Putamen (tissue), 1 donor: ENCODE measurements around the gene GNB1.
A peak's percentile ranks its signal among the peaks of the same experiment; 100 is the strongest.
"Not testable (repeated sequence)": the region's sequence is repeated elsewhere in the genome, so short reads cannot be mapped to it uniquely, and the experiment has no call there.

Source experiments
- DNase-seq: peaks from one replicate; pipeline ENCODE4 v3.0.0-alpha.2; 2016; ENCODE audit warnings: low spot score

Gene GNB1

DNA sequence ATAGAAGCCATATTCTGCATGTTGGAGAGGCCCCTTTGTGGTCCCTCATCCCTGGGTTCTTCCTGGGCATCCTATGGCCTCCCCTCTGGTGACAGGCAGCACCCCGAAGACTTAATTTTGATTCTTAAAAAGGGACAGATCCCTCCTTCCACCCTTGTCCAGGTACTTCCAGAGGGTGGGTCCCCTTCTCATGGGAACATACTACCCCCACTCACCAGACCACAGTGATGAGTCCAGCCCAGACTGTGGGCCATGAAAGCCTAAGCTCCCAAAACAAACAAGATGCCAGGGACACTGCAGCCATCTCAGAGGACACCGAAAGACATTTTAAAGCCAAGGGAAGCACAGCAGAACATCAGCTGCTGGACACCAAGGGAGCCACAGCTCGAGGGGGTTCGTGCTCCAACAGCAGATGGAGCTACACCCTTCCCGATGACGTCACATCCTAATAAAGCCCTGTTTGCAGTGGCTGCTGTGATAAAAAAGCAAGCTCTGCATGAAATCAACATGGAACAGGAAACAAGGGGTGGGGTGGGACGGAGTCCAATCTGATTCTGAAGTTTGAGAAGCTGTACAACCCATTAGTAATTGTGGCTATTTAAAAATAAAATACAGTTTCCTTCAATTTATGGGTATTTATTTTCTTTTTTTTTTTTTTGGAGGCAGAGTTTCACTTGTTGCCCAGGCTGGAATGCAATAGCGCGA is 32.4 kb downstream of the GNB1 start:
- peak; percentile 70 for DNase-seq

- DNase-seq = no peak
Observed at GRCh38 chr1:1857096-1857703, 33.7 kb downstream of the GNB1 start.

GRCh38 chr1:1856161-1856560 is 34.7 kb downstream of the GNB1 start:
- not testable (repeated sequence) for DNase-seq

GRCh38 chr1:1853593-1854257 is 37.2 kb downstream of the GNB1 start:
- DNase-seq = no peak

GRCh38 chr1:1852619-1853414 is 38.1 kb downstream of the GNB1 start:
- peak; percentile 80 for DNase-seq

- DNase-seq = no peak
Observed at GRCh38 chr1:1847890-1848289, 43.0 kb downstream of the GNB1 start.

DNA sequence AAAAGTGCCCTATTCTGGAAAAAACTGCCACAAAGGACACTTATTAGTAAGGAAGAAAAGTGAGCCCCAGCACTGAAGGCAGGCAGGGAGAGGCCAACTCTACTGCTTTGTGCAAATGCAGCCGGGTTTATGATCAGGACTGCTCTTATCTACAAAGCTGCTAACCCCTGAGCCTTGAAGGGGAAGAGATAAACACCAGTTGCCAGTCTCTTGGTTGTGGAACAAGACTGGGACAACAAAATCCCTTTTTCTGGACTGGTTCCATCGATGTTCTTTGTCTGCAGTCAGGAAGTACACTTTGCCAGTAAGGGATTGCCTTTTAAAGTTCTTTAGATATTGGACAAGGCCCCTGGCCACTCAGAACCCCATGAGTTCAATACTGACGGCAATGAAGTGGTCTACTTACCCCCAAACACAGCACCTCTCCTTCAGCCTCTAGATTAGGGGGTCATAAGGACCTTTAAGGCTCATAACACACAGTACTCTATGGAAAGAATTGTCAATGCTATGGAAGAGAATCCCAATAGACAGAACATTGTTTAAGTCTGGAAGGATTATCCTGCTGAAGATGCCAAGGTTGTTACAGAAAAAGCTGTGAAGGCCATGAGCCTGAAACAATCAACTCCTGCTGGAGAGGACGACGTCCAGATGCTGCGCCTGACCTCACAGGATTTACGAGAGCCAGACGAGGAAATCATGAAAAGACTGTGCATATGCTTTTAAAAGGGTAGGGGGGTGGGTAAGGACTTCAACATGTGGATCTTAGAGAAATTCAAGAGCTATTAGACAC is 43.6 kb downstream of the GNB1 start:
- DNase-seq = no peak

GRCh38 chr1:1846386-1846918 is 44.4 kb downstream of the GNB1 start:
- DNase-seq = no peak

- DNase-seq = no peak
Observed at GRCh38 chr1:1842360-1843146, 48.3 kb downstream of the GNB1 start.

- DNase-seq = no peak
Observed at GRCh38 chr1:1841575-1841995, 49.3 kb downstream of the GNB1 start.

GRCh38 chr1:1839311-1839965 is 51.4 kb downstream of the GNB1 start:
- no peak for DNase-seq

GRCh38 chr1:1836119-1836518 is 54.8 kb downstream of the GNB1 start:
- no peak for DNase-seq

- no peak for DNase-seq
Observed at GRCh38 chr1:1835546-1835945, 55.3 kb downstream of the GNB1 start.

- DNase-seq = no peak
Observed at GRCh38 chr1:1833916-1834325, 57.0 kb downstream of the GNB1 start.

GRCh38 chr1:1833456-1833855 is 57.4 kb downstream of the GNB1 start:
- DNase-seq = no peak

GRCh38 chr1:1832820-1833219 is 58.1 kb downstream of the GNB1 start:
- DNase-seq = no peak

DNA sequence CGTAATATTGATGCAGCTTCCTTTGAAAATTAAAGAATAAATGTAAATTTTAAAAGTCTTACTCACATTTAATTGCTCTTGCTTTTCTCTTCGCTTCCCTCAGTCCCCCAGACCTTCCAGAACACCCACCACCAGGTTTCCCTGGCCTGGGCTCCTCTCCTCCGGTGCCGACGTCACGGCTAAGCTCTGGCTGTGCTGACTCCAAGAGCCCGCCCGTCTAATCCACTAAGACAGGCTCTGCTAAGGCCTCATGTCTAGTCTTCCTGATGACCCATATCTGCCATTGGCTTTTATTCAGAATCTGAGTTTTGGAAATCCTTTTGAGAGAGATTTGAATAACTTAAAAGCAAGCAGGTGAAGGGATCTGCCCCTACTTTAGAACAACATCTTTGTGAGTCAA is 58.7 kb downstream of the GNB1 start:
- no peak for DNase-seq

DNA sequence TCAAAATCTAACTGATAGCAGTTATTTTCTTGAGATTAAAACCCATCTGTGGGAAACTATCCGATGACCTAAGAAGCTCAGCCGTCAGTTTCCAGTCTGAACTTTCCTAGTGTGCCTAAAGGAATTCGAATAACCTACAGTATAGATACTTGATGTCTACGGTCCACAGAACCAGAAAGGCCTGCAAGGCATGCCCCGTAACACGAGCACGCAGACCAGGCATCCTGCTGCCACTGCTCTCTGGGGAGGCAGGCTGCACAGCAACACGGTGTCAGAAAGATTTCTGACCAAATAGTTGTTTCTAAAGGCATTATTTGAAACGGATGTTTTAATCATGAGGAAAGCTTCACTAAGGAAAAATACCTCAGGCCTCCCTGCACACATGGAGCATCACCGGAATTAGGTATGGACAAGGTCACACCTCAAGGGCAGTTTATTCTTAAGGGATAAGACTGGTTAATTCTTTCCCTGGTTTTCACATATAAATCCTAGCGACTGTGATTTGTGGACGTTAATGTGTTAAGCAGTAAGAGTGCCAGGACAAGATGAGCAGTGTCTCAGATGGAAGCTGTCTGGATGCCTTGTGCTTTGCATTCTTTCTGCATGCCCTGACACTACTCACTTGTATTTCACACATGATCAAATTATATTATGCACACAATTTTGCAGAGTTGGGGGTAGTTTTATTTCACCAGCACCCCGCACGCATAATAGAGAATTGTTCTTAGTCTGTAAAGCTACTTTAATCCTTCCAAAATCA is 63.6 kb downstream of the GNB1 start:
- DNase-seq = no peak

DNA sequence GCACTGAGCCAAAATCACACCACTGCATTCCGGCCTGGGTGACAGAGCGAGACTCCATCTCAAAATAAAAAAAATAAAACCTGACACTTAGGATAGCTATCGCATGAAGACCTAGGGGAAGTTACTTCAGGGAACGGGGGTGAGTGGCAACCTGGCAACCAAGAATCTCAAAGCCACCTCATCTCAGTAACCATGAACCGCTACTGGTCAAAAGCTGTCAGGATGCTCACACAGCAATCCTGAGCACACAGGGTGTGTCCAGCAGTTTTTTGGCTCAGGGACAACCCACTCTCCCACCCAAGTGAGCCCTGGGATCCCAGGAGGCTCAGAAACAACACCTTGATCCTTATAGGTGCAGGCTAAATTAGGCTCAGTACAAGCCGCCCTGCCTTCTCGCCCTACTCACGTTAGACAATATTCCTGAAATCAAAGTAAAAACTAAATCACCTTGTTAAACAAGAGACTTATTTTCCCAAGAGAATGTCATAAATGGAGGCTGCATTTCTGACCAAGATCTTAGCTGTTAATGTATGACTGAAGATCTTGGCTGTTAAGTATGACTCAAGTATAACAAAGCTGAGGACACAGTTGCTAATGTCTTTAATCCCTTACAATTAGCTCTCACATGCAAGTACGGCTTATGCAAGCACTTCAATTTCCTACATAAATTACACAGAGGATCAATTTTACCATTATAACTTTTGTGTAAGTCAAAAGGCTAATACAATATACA is 64.4 kb downstream of the GNB1 start:
- no peak for DNase-seq
